Measurements from ENCODE around the gene POU2AF1. TPM values are rescaled to one million over a fixed set of nuclear protein-coding genes. Genes with fewer than 3 reads are reported as not detected.
"Not testable (repeated sequence)": the region's sequence is repeated elsewhere in the genome, so short reads cannot be mapped to it uniquely, and the experiment has no call there.

POU2AF1 gene
- polyA plus RNA-seq, 1 donor from 2014 or later: 194 TPM

- Mint-ChIP-seq H3K4me1 (peaks cover 0 to 6% (median 2%) of the 10 kb centered on the region in 3 donors), H3K27ac (no peak overlapping the region)
Measured at GRCh38 chr11:111324277-111324720, 54.8 kb downstream of the POU2AF1 start.

GRCh38 chr11:111322534-111322933 lies 56.5 kb downstream of the POU2AF1 start:
- H3K4me1 Mint-ChIP-seq: peaks cover 0 to 2% (median 2%) of the 10 kb centered on the region in 3 donors
- no peak overlapping the region for H3K4me3 Mint-ChIP-seq
- H3K9me3 Mint-ChIP-seq: peaks cover 0 to 3% (median 0%) of the 10 kb centered on the region in 3 donors
- peaks cover 4% of the 10 kb centered on the region for H3K36me3 Mint-ChIP-seq
- peaks cover 4% of the 10 kb centered on the region for H3K27me3 Mint-ChIP-seq
- no peak overlapping the region for H3K27ac Mint-ChIP-seq

More at GRCh38 chr11:111324277-111324720, 54.8 kb downstream of the POU2AF1 start:
- Mint-ChIP-seq H3K27me3 (peaks cover 1% of the 10 kb centered on the region), H3K4me3 (no peak overlapping the region), H3K36me3 (peaks cover 4% of the 10 kb centered on the region), H3K9me3 (peaks cover 0 to 3% (median 0%) of the 10 kb centered on the region in 3 donors)

- Mint-ChIP-seq H3K27me3 (peaks cover 4% of the 10 kb centered on the region), H3K9me3 (peaks cover 0 to under 1% (median 0%) of the 10 kb centered on the region in 3 donors)
Measured at GRCh38 chr11:111320728-111321568, 58.1 kb downstream of the POU2AF1 start.

DNA sequence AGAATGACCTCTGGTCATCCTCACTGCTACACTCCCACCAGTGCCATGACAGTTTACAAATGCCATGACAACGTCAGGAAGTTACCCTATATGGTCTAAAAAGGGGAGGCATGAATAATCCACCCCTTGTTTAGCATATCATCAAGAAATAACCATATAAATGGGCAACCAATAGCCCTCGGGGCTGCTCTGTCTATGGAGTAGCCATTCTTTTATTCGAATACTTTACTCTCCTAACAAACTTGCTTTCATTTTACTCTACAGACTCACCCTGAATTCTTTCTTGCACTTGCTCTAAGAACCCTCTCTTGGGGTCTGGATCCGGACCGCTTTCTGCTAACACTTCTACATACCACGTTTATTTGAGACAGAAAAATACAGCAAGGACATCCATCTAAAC lies 58.9 kb downstream of the POU2AF1 start:
- H3K27ac Mint-ChIP-seq: peak overlapping the region in 1 of 3 donors; percentile 14

More at GRCh38 chr11:111320728-111321568, 58.1 kb downstream of the POU2AF1 start:
- no peak overlapping the region for H3K4me3 Mint-ChIP-seq
- peaks cover 0 to 3% (median 2%) of the 10 kb centered on the region in 3 donors for H3K4me1 Mint-ChIP-seq
- H3K27ac Mint-ChIP-seq: peak overlapping the region in 1 of 3 donors; percentile 14
- H3K36me3 Mint-ChIP-seq: peaks cover 10% of the 10 kb centered on the region

DNA sequence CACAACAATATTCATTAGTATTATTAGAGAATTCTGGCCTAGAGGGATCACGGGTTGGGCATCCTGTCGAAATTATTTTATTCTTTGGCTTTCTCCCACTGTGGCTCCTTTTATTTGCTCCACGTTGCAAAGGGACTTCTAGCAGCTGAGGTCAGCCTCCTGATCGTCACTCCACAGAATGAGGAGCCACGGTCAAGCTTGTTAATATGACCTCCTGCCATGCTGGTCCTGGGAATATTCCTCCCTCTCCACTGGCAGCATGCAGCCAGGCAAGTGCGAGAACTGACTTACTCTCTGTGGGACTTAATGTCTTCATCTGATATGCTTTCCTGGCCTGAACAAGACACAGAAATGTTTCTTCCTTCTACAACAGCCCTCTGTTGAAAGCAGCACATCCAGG lies 59.8 kb downstream of the POU2AF1 start:
- Mint-ChIP-seq H3K36me3 (peaks cover 9% of the 10 kb centered on the region), H3K27ac (no peak overlapping the region), H3K27me3 (peaks cover 2% of the 10 kb centered on the region), H3K4me3 (no peak overlapping the region), H3K9me3 (no peaks in the 10 kb centered on the region), H3K4me1 (peaks cover 0 to 3% (median 3%) of the 10 kb centered on the region in 3 donors)

More for the DNA sequence above, 58.9 kb downstream of the POU2AF1 start:
- H3K9me3 Mint-ChIP-seq, H3K4me1 Mint-ChIP-seq, H3K27me3 Mint-ChIP-seq, H3K4me3 Mint-ChIP-seq: not testable (repeated sequence)
- peaks cover 11% of the 10 kb centered on the region for H3K36me3 Mint-ChIP-seq

GRCh38 chr11:111312076-111312475 lies 67.0 kb downstream of the POU2AF1 start:
- Mint-ChIP-seq H3K9me3 (peaks cover 0 to 5% (median 0%) of the 10 kb centered on the region in 3 donors), H3K4me1 (peaks cover 0 to 2% (median 1%) of the 10 kb centered on the region in 3 donors), H3K4me3 (no peak overlapping the region), H3K27ac (no peak overlapping the region), H3K27me3 (peaks cover 2% of the 10 kb centered on the region), H3K36me3 (peaks cover 9% of the 10 kb centered on the region)

GRCh38 chr11:111310723-111311122 lies 68.4 kb downstream of the POU2AF1 start:
- Mint-ChIP-seq H3K36me3 (peaks cover 15% of the 10 kb centered on the region), H3K4me1 (no peaks in the 10 kb centered on the region), H3K27ac (peak overlapping the region in 1 of 3 donors; percentile 66), H3K9me3 (peaks cover 0 to 5% (median 0%) of the 10 kb centered on the region in 3 donors), H3K4me3 (no peak overlapping the region), H3K27me3 (peaks cover 2% of the 10 kb centered on the region)

- H3K4me1 Mint-ChIP-seq: no peaks in the 10 kb centered on the region
- H3K4me3 Mint-ChIP-seq: no peak overlapping the region
- peak overlapping the region in 1 of 3 donors; percentile 76 for H3K27ac Mint-ChIP-seq
- H3K36me3 Mint-ChIP-seq: peaks cover 16% of the 10 kb centered on the region
- peaks cover 2% of the 10 kb centered on the region for H3K27me3 Mint-ChIP-seq
- H3K9me3 Mint-ChIP-seq: peaks cover 0 to 5% (median 0%) of the 10 kb centered on the region in 3 donors
Measured at GRCh38 chr11:111310088-111310487, 69.0 kb downstream of the POU2AF1 start.

GRCh38 chr11:111309215-111309915 lies 69.7 kb downstream of the POU2AF1 start:
- peaks cover 16% of the 10 kb centered on the region for H3K36me3 Mint-ChIP-seq
- H3K27me3 Mint-ChIP-seq: peaks cover 2% of the 10 kb centered on the region
- H3K9me3 Mint-ChIP-seq: peaks cover 0 to 5% (median 0%) of the 10 kb centered on the region in 3 donors
- peak overlapping the region in 1 of 3 donors; percentile 76 for H3K27ac Mint-ChIP-seq
- no peak overlapping the region for H3K4me3 Mint-ChIP-seq
- H3K4me1 Mint-ChIP-seq: no peaks in the 10 kb centered on the region

DNA sequence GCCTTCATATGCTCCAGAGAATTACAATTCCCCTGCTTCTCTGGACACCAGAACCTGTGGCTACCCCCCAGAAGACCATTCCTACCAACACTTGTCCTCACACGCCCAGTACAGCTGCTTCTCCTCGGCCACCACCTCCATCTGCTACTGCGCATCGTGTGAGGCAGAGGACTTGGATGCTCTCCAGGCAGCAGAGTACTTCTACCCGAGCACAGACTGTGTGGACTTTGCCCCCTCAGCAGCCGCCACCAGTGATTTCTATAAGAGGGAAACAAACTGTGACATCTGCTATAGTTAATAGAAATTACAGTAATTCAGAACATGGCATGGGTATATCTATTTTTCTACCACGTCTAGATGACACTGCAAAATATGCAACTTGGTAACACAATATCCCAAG lies 70.9 kb downstream of the POU2AF1 start:
- Mint-ChIP-seq H3K27ac (no peak overlapping the region), H3K4me1 (peaks cover 0 to 2% (median 1%) of the 10 kb centered on the region in 3 donors), H3K9me3 (peaks cover 0 to under 1% (median 0%) of the 10 kb centered on the region in 3 donors), H3K36me3 (peaks cover 16% of the 10 kb centered on the region), H3K27me3 (peaks cover 2% of the 10 kb centered on the region), H3K4me3 (peak overlapping the region in 1 of 4 donors; percentile 31)

DNA sequence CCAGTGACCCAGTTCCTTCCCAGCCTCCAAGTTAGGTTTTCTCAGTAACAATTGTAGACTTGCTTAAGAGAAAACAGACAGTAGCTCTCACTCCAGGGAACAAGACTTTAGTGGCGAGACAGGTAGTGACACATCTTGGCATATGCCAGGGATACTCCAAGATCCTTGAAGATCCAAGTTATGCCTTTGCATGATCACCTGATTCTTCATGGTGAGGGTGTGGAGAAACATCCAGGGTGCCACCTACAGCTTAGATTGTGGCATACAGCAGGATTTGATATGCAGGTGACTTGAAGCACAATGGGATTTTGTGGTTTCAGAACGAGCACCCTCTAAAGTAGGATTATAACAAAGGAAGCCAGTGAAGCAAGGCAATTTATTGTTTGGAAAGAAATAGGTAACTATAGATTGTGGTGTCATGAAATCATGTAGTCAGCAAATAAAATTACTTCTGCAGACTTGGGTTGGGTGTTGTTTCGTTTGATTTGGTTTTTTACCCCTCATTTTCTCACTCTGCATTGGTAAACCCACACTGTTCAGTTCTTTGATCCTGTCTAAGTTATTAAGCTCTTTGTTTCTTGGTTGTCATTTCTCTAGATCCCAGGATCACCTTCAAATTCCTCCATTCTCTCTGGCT lies 71.5 kb downstream of the POU2AF1 start:
- H3K4me3 Mint-ChIP-seq: no peak overlapping the region
- peaks cover 1 to 7% (median 2%) of the 10 kb centered on the region in 3 donors for H3K4me1 Mint-ChIP-seq
- no peaks in the 10 kb centered on the region for H3K9me3 Mint-ChIP-seq
- peaks cover 16% of the 10 kb centered on the region for H3K36me3 Mint-ChIP-seq
- peaks cover 2% of the 10 kb centered on the region for H3K27me3 Mint-ChIP-seq
- H3K27ac Mint-ChIP-seq: no peak overlapping the region

DNA sequence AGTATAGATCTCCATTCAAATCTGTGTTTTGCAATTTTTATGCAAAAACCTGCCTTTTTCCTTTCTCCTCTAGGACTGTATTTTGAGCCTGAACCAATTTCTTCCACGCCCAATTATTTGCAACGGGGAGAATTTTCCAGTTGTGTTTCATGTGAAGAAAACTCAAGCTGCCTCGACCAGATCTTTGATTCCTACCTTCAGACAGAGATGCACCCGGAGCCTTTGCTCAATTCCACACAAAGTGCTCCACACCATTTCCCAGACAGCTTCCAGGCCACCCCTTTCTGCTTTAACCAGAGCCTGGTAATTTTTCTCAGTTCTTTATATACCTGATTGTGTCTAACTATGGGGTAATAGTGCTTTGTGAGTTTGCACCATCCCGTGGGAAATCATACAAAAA lies 72.8 kb downstream of the POU2AF1 start:
- Mint-ChIP-seq H3K4me1 (peaks cover 7 to 16% (median 11%) of the 10 kb centered on the region in 3 donors), H3K9me3 (no peaks in the 10 kb centered on the region), H3K36me3 (peaks cover 12% of the 10 kb centered on the region), H3K4me3 (no peak overlapping the region), H3K27me3 (peaks cover 2% of the 10 kb centered on the region), H3K27ac (no peak overlapping the region)

DNA sequence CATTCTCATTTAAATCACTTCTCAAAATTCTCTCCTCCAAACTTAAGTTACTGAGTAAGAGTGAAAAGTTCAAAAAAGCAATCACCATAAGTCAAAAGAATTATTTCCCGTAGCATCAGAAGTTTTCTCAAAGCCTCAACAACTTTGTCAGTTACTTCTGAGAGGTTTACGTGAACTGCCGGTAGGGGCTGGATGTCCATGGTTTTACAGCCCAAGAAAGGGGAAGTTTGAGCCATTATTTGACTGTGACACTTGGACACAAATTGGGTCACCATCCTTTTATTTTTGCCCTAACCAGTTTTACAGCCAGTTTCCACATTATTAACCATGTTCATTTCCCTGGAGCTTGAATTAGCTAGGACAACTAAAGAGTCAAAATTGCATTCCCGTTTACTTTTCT lies 73.2 kb downstream of the POU2AF1 start:
- Mint-ChIP-seq H3K4me3 (no peak overlapping the region), H3K4me1 (peaks cover 8 to 18% (median 14%) of the 10 kb centered on the region in 3 donors), H3K27ac (no peak overlapping the region), H3K27me3 (peaks cover 2% of the 10 kb centered on the region), H3K36me3 (peaks cover 12% of the 10 kb centered on the region), H3K9me3 (no peaks in the 10 kb centered on the region)

- Mint-ChIP-seq H3K27ac (no peak overlapping the region), H3K9me3 (no peaks in the 10 kb centered on the region), H3K4me3 (no peak overlapping the region), H3K4me1 (peaks cover 13 to 22% (median 20%) of the 10 kb centered on the region in 3 donors), H3K36me3 (peaks cover 12% of the 10 kb centered on the region), H3K27me3 (peaks cover 2% of the 10 kb centered on the region)
Measured at GRCh38 chr11:111305162-111305802, 73.8 kb downstream of the POU2AF1 start.
